HCT116 (cell line): ENCODE data around the gene CLDN20.

Experiments
- CTCF ChIP-seq, 3 experiments: fragments of 200-600 bp in 1 of 3; sonication (generic) in 1 of 3; IDR thresholded peaks in 2 of 3; conservative IDR thresholded peaks in 1 of 3; 2 replicates each; pipeline ENCODE4 v1.5.1; 2012 to 2017; ENCODE audit warnings: low read depth in 2 of 3, low read length in 2 of 3, antibody characterized with exemption in 1 of 3, borderline replicate concordance in 1 of 3, control low read depth in 1 of 3, mild to moderate bottlenecking in 1 of 3, mixed read lengths in 1 of 3, mixed run types in 1 of 3, moderate library complexity in 1 of 3; ENCODE audit not compliant: insufficient read depth in 1 of 3
- EGR1 ChIP-seq: IDR thresholded peaks from 2 replicates; pipeline ENCODE4 v1.6.1; 2012; ENCODE audit warnings: low read depth

GRCh38 chr6:155297669-155298068 is 33.9 kb downstream of the CLDN20 start:
- TF ChIP-seq EGR1: no peak
- no peak for TF ChIP-seq CTCF (IDR thresholded peaks at IDR 0.05 in 2 of 3, conservative IDR thresholded peaks at IDR 0.05 in 1 of 3; ENCODE audit: borderline replicate concordance in 1 of 3, insufficient read depth in 1 of 3, low read depth in 2 of 3, low read length in 2 of 3)
